HG03097 (cell line): ENCODE measurements around the gene RTEL1.

Experiments
- ATAC-seq: cut with Tn5 transposase; IDR thresholded peaks from one replicate; pipeline ENCODE4 v1.9.1; 2021; ENCODE audit not compliant: unreplicated experiment, low FRiP score

Gene RTEL1

DNA sequence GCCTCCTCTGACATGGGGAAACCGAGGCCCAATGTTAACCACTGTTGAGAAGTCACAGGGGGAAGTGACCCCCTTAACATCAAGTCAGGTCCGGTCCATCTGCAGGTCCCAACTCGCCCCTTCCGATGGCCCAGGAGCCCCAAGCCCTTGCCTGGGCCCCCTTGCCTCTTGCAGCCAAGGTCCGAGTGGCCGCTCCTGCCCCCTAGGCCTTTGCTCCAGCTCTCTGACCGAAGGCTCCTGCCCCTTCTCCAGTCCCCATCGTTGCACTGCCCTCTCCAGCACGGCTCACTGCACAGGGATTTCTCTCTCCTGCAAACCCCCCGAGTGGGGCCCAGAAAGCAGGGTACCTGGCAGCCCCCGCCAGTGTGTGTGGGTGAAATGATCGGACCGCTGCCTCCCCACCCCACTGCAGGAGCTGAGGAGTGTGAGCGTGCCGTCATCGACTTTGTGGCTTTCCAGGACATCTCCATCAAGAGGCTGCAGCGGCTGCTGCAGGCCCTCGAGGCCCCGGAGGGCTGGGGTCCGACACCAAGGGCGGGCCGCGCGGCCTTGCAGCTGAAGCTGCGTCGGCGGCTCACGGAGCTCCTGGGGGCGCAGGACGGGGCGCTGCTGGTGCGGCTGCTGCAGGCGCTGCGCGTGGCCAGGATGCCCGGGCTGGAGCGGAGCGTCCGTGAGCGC lies 39.9 kb downstream of the RTEL1 start:
- no peak for ATAC-seq

- no peak for ATAC-seq
Observed at GRCh38 chr20:63698739-63699465, 40.8 kb downstream of the RTEL1 start.

DNA sequence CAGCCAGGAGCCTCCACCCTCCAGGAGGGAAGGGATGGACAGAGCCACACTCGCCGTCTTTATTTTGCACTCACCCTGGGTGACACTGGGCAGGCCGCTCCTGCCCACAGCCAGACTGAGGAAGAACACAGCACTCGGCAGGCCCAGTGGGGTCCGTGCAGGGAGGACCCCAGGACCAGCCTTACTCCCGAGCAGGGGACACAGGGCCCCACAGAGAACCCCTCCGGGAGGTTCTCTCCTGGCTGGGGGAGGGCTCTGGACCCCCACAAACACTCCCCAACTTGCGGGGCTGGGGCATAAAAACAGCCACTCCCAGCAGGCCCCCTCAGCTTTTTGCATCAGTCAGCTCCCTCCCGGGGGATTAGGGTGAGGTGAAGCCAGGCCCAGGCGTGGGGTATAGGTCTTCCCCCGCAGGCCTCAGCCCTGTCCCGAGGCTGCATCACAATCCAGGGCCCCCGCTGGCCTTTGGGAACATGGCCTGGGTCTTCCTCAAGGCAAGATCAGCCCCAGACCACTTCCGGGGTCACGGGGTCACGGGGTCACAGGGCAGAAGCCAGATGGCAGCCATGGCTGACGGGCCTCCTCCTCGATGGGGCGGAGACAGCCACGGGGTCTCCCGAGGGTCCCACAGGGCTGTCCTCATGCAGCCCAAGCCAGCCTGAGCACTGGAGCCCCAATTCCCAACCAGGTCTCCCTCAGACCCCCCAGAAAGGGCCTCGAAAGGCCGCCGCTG lies 41.5 kb downstream of the RTEL1 start:
- ATAC-seq = no peak

- no peak for ATAC-seq
Observed at GRCh38 chr20:63700199-63701050, 42.3 kb downstream of the RTEL1 start.

DNA sequence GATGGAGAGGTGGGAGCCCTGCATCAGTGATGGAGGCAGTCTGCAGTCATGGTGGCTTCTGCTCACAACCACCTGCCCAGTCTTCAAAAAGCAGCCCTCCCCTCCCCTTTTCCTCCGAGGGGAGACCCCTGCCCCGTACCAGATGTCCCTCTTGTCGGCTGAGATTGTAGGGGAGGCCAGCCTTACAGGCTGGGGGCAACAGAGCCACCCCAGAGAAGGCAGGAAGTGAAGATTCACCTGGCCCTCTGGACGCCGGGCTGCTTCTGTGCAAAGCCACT lies 42.9 kb downstream of the RTEL1 start:
- ATAC-seq = no peak

GRCh38 chr20:63701329-63702035 lies 43.4 kb downstream of the RTEL1 start:
- no peak for ATAC-seq

DNA sequence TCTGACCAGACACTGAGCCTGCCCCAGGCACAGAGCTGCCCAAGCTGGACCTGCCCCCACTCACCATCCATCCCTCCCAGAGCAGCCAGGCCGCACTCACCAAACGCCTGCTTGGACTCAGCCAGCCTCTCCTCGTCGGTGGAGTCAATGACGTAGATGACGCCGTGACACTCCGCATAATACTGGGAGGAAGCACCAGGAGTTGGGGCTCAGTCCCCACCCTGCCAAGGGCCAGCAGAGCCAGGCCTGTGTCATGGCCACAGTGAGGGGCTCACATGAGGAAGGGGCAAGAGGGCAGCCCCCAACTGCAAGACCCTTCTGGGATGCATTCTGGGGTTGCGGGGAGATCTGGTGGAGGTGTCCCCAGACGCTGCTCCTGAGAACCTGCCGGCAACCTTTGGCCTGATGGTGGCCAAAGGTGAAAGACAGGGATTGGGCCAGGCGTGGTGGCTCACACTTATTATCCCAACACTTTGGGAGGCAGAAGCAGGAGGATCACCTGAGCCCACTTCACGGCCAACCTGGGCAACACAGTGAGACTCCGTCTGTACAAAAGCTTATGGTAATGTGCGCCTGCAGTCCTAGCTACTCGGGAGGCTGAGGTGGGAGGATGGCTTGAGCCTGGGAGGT lies 44.0 kb downstream of the RTEL1 start:
- ATAC-seq = no peak

DNA sequence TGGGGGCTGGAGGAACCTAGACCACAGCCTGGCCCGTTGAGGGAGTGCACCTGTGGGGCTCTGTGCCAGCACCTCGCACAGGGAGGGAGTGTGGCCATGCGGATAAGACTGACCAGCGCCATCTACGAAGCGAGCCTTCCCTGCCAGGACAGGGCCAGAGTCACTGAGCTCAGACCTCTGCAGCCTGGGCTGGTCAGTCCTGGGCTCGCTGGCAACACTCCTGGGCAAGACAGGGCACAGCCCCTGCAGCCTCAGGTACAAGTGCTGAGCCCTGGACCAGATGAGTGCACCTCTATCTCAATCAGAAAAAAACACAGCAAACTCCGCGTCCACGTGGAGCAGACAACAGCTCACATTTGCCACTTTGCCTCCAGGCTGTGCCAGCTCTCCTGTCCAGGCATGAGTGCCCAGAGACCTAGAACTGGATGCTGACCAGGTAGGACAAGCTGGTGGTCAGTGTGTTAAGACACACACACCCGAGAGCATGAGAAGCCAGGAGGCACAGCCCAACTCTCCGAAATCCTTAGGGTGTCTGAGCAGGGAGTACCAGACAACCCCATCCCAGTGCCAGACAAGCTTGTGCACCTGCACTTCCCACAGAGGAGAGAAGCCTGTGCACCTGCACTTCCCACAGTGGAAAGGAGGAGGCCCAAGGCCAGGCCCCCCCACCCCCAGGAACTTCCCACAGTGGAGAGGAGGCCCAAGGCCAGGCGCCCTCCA lies 44.8 kb downstream of the RTEL1 start:
- ATAC-seq = no peak

DNA sequence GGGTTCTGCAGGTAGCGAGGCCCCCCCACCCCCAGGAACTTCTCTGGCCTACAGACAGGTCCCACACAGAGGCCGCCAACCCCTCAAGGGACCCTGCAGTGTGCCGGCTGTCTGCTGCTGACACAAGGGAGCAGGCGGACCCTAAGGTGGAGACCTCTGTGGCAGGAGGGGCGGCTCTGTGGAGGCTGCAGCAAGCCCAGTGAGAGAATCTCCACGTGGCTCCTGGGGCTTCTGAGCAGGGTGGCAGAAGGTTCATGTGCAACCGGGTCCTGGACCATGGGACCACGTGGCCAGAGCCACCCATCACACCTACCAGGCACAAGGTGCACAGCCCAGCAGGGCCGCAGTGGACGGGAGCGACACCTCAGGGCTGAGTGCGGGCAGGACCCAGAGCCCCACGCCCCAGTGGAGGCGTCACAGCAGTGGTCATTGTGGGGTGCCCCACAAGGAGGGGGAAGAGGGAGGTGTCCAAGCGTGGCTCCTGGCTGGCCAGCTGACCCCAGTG lies 45.4 kb downstream of the RTEL1 start:
- no peak for ATAC-seq

GRCh38 chr20:63703976-63704748 lies 46.0 kb downstream of the RTEL1 start:
- ATAC-seq = no peak

DNA sequence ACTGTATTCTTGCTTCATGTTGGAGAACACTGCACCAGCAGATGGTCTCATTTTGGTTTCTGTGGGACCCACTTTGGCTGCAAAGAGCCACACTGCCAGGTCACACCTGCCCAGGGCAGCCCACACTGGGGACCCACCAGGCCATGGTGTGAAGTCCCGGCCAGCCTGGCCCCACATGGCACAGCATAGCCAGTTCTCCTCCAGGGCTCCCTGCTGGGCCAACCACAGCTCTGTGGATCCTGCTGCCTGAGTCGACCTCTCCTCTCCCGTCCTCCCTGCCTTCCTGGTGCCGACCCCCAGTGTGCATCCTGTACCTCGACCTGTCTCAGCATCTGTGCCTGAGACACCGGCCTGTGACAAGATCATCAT lies 46.6 kb downstream of the RTEL1 start:
- no peak for ATAC-seq

GRCh38 chr20:63705232-63706026 lies 47.3 kb downstream of the RTEL1 start:
- no peak for ATAC-seq

GRCh38 chr20:63706027-63706695 lies 48.0 kb downstream of the RTEL1 start:
- ATAC-seq = no peak

DNA sequence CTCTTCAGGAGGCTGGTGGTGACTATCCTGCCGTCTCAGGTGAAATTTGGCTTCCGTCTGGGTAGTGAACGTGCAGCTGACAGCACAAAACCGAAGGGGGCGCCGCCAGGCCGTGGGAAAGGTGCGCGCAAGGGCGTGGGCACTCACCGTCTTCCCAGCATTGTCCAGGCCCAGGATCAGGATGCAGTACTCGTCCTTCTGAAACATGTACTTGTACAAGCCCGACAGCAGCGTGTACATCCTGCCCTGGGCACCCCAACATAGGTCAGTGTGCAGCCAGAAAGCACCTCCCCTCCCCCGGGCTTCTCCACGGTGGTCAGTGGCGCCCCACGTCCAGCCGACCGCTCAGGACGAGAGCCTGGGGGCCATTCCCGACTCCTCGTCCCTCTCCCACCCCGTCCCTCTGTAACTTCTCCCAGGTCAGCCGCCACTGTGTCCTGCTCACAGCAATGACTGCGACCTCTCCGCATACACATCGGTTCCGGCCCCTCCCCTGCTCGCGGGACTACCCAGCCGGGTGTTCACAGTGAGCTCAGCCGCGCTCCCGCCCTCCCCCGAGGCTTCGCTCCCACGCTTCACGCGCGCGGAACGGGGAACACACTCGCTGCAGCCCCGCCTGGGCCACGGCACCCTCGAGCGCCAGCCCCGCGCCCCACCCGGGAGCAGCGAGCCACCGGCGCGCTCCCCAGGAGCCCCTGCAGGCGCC lies 48.9 kb downstream of the RTEL1 start:
- peak; percentile 23 for ATAC-seq

GRCh38 chr20:63707558-63708300 lies 49.6 kb downstream of the RTEL1 start, which contains the start of the genes ARFRP1 and ZGPAT:
ARFRP1 (minus strand) TSS chr20:63707976; CDS start chr20:63707091, 885 bp downstream.
ZGPAT (plus strand) TSS chr20:63708039; CDS start chr20:63708581, 542 bp downstream.
- ATAC-seq = peak; percentile 62
